ENCODE measurements around the gene FALEC. TPM values are rescaled to one million over a fixed set of nuclear protein-coding genes. Genes with fewer than 3 reads are reported as not detected.

The FALEC gene
- total and polyA plus RNA-seq, 9 of the 15 experiments (the other 6 are each of a cell fraction or from before 2014, with no cell fraction given): 0.15 to 1.8 (median 0.53) TPM; not detected in 5

- TF ChIP-seq ETV1 (tag; conservative IDR thresholded peaks at IDR 0.05; ENCODE audit: low read depth): peak; percentile 44; the same call in 1 of the 2 replicates
- TF ChIP-seq ZSCAN32 (CRISPR knock-in tag; IDR thresholded peaks at IDR 0.05): no peak
- no peak for TF ChIP-seq CC2D1A (IDR thresholded peaks at IDR 0.05)
- no peak for TF ChIP-seq MIER1 (IDR thresholded peaks at IDR 0.05; ENCODE audit: low read depth)
- TF ChIP-seq HMG20B (CRISPR knock-in tag; IDR thresholded peaks at IDR 0.05): no peak
- TF ChIP-seq CHCHD3 (CRISPR knock-in tag; IDR thresholded peaks at IDR 0.05): no peak
- TF ChIP-seq COPS2 (conservative IDR thresholded peaks at IDR 0.05): no peak
- no peak for TF ChIP-seq SMC3 (conservative IDR thresholded peaks at IDR 0.05; ENCODE audit: insufficient read depth, low read depth, low read length)
- TF ChIP-seq ZSCAN29 (IDR thresholded peaks at IDR 0.05): no peak
- TF ChIP-seq, protein P1, sequence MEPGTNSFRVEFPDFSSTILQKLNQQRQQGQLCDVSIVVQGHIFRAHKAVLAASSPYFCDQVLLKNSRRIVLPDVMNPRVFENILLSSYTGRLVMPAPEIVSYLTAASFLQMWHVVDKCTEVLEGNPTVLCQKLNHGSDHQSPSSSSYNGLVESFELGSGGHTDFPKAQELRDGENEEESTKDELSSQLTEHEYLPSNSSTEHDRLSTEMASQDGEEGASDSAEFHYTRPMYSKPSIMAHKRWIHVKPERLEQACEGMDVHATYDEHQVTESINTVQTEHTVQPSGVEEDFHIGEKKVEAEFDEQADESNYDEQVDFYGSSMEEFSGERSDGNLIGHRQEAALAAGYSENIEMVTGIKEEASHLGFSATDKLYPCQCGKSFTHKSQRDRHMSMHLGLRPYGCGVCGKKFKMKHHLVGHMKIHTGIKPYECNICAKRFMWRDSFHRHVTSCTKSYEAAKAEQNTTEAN (CRISPR knock-in tag; IDR thresholded peaks at IDR 0.05): no peak
- TF ChIP-seq XRCC5 (IDR thresholded peaks at IDR 0.05; ENCODE audit: low read depth, low read length): no peak
- no peak for TF ChIP-seq CBX5 (IDR thresholded peaks at IDR 0.05; ENCODE audit: borderline replicate concordance, low read depth)
- no peak for TF ChIP-seq ZFPM2 (CRISPR knock-in tag; IDR thresholded peaks at IDR 0.05)
- TF ChIP-seq POU5F1 (IDR thresholded peaks at IDR 0.05; ENCODE audit: borderline replicate concordance, low read depth, low read length, partially characterized antibody): no peak
- TF ChIP-seq KLF16 (IDR thresholded peaks at IDR 0.05): 0 out of 2 replicates have a peak, but pooled peaks have one; percentile 22
- TF ChIP-seq MTF1 (CRISPR knock-in tag; IDR thresholded peaks at IDR 0.05; ENCODE audit: borderline replicate concordance): no peak
- TF ChIP-seq HOMEZ (CRISPR knock-in tag; IDR thresholded peaks at IDR 0.05): no peak
- no peak for TF ChIP-seq RBM17 (IDR thresholded peaks at IDR 0.05; ENCODE audit: borderline replicate concordance, low read depth, low read length)
- no peak for TF ChIP-seq NFE2L1 (tag; IDR thresholded peaks at IDR 0.05; ENCODE audit: borderline replicate concordance, low read depth)
- TF ChIP-seq ZNF23 (CRISPR knock-in tag; IDR thresholded peaks at IDR 0.05): no peak
- TF ChIP-seq NFATC3 (IDR thresholded peaks at IDR 0.05): no peak
- TF ChIP-seq ZNF217 (CRISPR knock-in tag; IDR thresholded peaks at IDR 0.05): no peak
- TF ChIP-seq CCAR2 (IDR thresholded peaks at IDR 0.05; ENCODE audit: low read depth, low read length): no peak
- TF ChIP-seq ZFX (CRISPR knock-in tag; IDR thresholded peaks at IDR 0.05): no peak
- TF ChIP-seq MEF2D (tag; conservative IDR thresholded peaks at IDR 0.05; ENCODE audit: low read depth): no peak
Measured at GRCh38 chr1:150552128-150552910, 36.8 kb downstream of the FALEC start (continued).

Measured in K562 (cell line).